Fibroblast of lung (primary cell): ENCODE measurements around the gene ADAM10.

Experiments used
- CTCF ChIP-seq, 2 donors: IDR thresholded peaks in 1 of 2; conservative IDR thresholded peaks in 1 of 2; 1 replicate in 1 of 2; 2 replicates in 1 of 2; pipeline ENCODE4 v1.5.1; 2011 to 2012; ENCODE audit warnings: low read length in 2 of 2, control low read depth in 1 of 2, inconsistent platforms in 1 of 2, low read depth in 1 of 2, mild to moderate bottlenecking in 1 of 2
- EZH2 ChIP-seq: IDR thresholded peaks from 2 replicates; pipeline ENCODE4 v1.5.1; 2012; ENCODE audit warnings: low read length, control low read depth, mild to moderate bottlenecking; ENCODE audit errors: missing control alignments

GRCh38 chr15:58589047-58589446 is 160.5 kb downstream of the ADAM10 start:
- TF ChIP-seq EZH2 (no peak), CTCF (conservative IDR thresholded peaks at IDR 0.05 in 1 of 2, IDR thresholded peaks at IDR 0.05 in 1 of 2; ENCODE audit: low read depth in 1 of 2, low read length in 2 of 2) (no peak)
